Testis (tissue), 2 donors: ENCODE measurements around the gene SUPT3H.

Experiments used
- POLR2A ChIP-seq: fragments of 450-650 bp; IDR thresholded peaks from one replicate; pipeline ENCODE4 v1.6.1; 2017; ENCODE audit warnings: antibody characterized with exemption, mild to moderate bottlenecking, moderate library complexity
- TF ChIP-seq, protein P1 (sequence below), 3 experiments: fragments of 450-650 bp in 2 of 3; fragments of 200-600 bp in 1 of 3; sonication (generic) in 1 of 3; IDR thresholded peaks; one replicate each; pipeline ENCODE4 v1.5.1; 2016 to 2019; ENCODE audit warnings: antibody characterized with exemption in 3 of 3, mild to moderate bottlenecking in 2 of 3, moderate library complexity in 1 of 3

DNA sequence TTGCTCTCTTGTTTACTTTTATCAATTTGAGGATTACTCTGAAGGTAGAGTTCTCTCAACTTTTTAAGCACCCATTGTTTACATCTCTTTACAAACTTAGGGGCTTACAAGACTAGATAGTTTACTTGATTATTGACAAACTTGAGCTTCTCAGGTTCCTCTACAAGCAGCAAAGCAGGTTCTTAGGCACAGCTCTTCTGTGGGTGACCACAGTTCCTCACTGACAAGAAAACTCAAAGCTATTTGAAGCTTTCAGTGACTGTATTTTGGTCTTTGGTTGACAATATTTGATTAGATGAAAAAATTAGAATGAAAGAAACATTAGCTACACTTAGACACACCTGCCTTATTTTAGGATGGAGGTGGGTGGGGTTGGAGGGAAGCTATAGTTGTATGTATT, 376.9 kb downstream of the SUPT3H start:
- TF ChIP-seq, protein P1, sequence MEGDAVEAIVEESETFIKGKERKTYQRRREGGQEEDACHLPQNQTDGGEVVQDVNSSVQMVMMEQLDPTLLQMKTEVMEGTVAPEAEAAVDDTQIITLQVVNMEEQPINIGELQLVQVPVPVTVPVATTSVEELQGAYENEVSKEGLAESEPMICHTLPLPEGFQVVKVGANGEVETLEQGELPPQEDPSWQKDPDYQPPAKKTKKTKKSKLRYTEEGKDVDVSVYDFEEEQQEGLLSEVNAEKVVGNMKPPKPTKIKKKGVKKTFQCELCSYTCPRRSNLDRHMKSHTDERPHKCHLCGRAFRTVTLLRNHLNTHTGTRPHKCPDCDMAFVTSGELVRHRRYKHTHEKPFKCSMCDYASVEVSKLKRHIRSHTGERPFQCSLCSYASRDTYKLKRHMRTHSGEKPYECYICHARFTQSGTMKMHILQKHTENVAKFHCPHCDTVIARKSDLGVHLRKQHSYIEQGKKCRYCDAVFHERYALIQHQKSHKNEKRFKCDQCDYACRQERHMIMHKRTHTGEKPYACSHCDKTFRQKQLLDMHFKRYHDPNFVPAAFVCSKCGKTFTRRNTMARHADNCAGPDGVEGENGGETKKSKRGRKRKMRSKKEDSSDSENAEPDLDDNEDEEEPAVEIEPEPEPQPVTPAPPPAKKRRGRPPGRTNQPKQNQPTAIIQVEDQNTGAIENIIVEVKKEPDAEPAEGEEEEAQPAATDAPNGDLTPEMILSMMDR (IDR thresholded peaks at IDR 0.05): no peak
- TF ChIP-seq POLR2A: no peak
